K562 (cell line): ENCODE data around the gene CD101.

ENCODE experiments used
- RFX5 ChIP-seq: IDR thresholded peaks from 2 replicates; pipeline ENCODE4 v1.6.1; 2011; ENCODE audit warnings: low read depth, mild to moderate bottlenecking, improper control_type of control experiment, low read length
- TARDBP ChIP-seq: fragments of 450-650 bp; IDR thresholded peaks from 2 replicates; pipeline ENCODE4 v1.6.1; 2016
- ZNF121 ChIP-seq: sonication (generic); formaldehyde crosslinking; conservative IDR thresholded peaks from 2 replicates; pipeline ENCODE4 v1.8.0; 2022; ENCODE audit warnings: missing genetic modification reagents

GRCh38 chr1:117015724-117016123 is 14.2 kb downstream of the CD101 start:
- no peak for TF ChIP-seq TARDBP
- no peak for TF ChIP-seq ZNF121 (CRISPR knock-in tag)
- TF ChIP-seq RFX5: no peak
